Activated CD8-positive, alpha-beta memory T cell treated with anti-CD3 and anti-CD28 coated beads for 4 hours (primary cell): Measurements from ENCODE around the gene CRKL.

Source experiments
- DNase-seq, 2 donors: peaks; one replicate each; pipeline ENCODE4 v3.0.0-alpha.2; 2020; ENCODE audit warnings: low read depth in 2 of 2

Gene CRKL

DNA sequence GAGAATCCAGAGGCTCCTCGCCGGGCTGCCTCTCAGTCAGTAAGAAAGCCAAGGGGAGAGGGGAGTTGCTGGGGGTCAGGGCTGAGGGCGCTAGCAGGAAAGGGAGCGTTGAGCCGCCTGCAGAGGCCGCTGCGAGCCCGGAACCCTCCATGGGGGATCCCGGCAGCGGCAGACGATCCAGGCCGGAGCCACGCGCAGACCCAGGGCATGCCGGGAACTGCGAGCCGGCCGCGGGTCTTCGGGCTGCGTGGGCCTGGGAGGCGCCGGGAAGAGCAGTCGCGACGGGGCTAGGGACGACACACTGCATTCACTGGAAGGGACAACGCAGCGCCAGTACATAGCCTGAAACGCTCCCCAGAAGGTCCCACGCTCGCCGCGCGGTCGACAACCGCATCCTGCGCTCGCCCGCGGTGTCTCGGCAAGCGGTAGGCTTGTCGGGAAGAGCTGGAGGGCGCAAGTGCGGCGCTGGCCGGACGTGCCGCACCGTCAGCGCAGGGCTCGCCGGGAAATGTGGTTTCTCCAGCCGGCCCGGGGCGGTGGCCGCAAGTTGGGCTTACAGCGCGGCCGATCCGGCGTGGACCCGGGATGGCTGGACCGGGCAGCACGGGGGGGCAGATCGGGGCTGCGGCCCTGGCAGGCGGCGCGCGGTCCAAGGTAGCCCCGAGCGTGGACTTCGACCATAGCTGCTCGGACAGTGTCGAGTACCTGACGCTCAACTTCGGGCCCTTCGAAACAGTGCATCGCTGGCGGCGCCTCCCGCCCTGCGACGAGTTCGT lies 64.8 kb downstream of the CRKL start, which contains the start of gene LZTR1:
LZTR1 (plus strand) TSS at position 511 of the 776 bp plus-strand sequence; CDS start at position 586, 75 bp downstream.
- DNase-seq, result peak; percentile 36 to 47

DNA sequence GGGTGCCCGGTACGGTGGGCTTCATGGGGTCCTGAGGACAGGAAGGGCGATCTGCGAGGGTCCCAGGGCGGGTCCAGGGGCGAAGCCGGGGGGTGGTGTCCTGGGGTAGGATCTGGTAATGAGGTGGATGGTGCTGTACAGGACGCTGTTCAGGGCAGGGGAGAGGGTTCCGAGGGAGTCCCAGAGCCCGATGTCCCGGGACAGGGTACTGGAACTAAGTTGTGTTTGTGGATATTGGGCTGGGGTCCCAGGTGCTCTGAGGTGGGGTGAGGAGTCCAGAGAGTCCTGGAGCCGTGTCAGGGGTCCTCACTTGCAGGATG lies 65.3 kb downstream of the CRKL start:
- DNase-seq, result no peak

DNA sequence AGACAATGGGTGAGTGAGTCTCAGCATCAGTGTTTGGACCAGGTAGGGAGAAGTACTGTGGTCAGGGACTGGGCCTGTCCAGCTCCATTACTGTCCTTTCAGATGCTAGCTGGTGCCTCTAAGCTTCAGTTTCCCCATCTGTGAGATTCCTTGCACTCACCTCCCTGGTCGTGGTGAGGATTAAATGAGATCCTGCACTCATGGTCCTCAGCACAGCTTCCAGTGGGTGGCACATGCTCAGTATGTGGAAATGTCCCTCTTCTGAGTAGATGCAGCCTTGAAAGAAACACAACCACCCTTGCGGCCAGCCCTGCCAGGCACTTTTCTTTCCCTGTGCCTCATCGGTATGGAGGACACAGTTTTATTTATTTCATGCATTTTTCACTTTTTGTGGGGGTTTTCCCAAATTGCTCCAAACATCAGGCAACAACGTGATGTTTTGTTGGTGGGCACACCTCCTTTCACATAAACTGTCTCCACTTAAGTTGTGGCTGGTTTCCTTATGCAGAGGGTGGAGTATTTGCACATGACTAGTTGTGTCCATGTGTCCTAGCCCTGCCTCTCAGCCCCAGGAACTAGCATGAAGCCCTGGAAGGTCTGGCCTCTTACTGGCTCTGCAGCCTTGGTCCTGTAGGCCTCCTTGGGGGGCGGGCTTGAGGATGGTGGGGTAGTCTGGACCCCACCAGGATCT lies 66.0 kb downstream of the CRKL start:
- DNase-seq, result no peak

DNA sequence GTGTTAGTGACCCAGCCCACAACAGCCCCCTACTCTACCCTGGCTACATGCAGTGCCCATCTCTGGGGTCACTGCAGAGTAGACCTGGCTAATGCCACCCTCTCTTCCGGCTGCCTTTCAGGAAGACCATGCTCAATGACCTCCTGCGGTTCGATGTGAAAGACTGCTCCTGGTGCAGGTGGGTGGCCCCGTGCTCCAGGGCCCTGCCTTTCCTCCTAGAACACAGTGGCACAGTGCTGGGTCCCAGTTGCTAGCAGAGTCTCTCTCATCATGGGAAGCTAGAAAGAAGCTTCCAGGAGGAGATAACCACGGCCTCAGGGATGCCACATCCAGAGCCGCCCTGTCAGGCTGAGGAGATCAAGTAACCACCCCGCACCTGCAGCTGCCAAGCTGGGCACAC lies 68.5 kb downstream of the CRKL start:
- DNase-seq, result no peak

DNA sequence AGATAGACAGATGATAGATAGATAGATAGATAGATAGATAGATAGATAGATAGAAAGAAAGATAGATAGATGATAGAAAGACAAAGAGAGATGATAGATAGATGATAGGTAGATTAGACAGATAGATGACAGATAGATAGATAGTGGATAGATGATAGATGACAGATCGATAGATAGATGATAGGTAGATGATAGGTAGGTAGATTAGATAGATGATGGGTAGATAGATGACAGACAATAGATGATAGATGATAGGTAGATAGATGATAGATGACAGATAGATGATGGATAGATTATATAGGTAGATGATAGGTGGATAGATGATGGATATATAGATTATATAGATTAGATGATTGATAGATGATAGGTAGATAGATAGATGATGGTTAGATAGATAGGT lies 69.2 kb downstream of the CRKL start:
- DNase-seq, result no peak

DNA sequence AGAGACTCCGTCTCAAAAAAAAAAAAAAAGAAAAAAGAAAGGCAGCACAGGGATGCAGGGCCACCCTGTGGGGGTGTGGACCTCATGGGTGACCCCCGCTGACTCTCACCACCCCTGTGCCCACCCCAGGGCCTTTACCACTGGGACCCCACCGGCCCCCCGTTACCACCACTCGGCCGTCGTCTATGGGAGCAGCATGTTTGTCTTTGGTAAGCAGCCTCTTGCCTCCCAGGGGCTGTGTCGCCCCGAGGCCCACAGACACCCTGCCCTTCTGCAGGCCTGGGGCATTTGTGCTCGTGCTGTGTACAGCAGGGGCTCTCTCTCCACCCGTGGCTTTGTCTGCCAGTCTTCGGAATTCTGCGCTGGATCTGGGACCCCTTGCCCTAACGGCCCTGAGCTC lies 70.2 kb downstream of the CRKL start:
- DNase-seq, result no peak

DNA sequence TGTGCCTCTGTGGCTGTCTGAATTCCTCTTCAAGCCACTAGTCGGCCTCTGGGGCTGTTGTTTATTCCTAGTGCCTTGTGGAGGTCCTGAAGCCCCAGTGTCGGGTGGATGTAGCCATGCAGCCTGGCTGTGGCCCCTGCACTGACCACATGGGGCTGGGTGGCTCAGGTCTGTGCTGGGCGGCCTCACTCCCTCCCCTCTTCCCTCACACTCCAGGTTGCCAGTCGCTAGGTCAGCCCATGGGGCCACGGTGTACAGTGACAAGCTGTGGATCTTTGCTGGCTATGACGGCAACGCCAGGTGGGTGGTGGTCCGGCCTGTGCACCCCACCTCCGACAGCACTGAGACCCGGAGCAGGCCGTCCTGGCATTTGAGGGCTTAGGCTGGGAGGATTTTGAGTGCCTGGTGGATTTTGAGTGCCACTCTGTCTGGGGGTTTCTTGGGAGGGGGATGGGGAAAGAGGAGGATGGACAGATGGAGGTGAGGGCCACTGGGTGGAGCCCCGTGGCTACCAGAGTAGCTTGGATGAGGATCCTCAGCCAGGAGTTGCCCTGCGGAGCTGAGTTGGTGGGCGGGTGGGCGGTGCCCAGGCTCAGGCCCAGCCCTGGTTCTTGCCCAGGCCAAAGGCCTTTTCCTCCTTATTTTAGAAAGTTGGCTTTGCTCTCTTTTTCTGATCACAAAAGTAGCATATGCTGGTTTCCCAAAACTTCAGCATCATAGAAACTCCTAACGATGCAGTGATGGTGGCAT lies 71.5 kb downstream of the CRKL start:
- no peak for DNase-seq

DNA sequence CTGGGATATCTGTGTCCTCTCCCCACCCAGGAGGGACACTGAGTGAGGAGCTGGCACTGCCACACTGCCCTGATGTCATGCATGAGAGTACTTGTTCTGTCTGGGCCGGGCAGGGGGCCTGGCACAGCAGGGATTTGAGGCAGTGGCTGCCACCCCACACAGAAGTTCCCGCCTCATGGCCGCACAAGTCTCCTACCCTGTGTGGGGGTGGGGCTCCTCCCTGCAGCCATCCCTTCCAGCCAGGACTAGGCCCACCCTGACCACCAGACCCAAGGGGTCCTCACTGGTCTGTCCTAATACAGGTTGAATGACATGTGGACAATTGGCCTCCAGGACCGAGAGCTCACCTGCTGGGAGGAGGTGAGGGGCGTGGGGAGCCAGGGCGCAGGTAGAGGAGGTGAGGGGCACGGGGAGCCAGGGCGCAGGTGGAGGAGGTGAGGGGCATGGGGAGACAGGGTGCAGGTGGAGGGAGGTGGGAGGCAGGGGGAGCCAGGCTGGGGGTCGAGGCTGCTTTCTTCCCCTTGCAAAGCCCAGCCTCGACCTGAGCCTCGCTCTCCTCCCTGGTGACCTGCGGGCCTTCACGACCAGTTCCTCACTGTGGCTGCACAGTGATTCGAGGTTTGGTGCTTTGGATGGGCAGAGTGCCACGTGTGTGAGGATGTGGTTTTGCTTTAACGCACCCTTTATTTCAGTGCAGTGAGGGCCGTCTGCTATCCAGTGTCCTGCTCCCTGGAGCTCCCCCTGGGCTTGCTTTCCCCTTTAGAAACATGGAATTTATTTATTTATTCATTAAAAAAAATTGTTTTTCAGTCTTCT lies 72.3 kb downstream of the CRKL start:
- DNase-seq, result no peak

DNA sequence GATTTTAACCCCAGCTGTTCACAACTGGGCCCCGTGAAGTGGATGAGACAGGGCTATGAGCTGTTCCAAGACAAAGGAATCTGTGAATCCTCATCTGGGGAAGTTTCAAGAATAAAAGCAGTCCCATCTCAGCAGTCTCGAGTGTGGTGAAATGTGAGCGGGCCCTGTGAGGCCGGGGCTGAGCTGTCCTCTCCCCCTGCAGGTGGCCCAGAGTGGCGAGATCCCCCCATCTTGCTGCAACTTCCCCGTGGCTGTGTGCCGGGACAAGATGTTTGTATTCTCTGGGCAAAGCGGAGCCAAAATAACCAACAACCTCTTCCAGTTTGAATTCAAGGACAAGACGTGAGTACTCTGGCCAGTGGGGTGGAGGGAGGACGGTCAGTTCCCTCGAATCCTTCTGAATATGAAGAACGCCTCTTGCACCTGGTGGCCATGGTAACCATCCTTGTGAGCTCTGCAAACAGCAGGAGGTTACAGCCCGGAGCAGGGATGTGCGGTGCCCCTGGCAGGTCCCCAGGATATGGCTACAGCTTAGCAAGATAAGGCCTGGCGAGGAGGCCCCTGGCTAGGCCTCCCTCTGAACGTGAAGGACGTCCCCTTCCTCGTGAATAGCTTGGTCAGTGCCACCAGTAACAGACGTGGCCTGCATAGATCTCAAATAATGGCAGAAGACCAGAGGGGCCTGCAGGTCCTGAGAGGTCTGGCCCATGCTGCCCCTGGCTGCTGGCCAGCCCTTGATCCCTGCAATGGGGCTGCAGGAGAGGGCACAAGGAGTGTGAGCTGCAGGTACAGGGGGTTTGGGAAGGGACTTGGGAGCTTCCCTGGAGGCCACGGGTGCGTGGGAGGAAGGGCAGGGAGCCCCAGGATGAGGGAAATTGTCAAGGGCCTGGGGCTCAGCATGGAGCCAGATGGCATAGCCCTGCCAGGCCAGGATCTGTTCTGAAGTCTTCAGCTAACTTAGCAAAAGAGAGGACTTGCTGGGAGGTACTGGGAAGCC lies 73.3 kb downstream of the CRKL start:
- DNase-seq, result no peak

DNA sequence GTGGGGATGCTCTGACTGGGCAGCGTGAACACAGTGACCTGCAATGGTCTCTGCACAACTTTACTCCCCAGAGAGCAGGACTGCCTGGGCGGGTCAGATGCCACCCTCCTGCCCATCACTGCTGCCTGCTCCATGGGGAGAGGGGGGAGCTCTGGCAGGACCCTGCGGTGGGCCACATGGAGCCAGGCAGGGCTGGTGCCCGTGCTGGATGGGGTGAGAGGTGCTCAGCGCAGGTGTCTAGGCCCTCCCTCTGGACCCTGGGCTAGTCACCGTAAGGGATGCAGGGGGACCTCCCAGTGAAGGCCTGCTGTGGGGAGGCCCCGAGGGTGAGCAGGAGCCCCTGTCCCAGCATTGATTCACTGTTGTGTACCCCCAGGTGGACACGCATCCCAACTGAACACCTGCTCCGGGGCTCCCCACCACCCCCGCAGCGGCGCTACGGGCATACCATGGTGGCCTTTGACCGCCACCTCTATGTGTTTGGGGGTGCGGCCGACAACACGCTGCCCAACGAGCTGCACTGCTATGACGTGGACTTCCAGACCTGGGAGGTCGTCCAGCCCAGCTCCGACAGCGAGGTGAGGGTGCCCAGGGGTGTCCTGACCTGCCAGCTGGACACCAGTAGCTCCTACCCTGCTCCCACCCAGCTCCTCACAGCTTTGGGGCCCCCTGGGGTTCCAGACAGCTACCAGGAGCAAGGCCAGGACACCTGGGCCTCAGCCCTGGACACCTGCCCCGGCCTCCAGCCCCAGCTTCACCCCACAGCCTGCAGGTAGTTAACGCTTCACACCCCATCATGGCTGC lies 74.2 kb downstream of the CRKL start:
- DNase-seq, result no peak

DNA sequence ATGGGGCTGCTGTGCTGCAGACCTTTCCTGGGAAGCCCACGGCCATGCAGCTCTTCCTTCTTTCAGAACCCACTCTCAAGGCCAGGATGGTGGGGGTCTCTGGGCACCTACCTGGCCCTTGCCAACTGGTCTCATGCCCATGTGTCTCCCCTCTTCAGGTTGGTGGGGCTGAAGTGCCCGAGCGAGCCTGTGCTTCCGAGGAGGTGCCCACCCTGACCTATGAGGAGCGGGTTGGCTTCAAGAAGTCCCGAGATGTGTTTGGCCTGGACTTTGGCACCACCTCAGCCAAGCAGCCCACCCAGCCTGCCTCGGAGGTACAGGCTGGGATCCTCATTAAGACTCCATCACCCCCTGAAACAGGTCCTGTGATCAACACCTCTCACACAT lies 74.8 kb downstream of the CRKL start:
- DNase-seq, result no peak

DNA sequence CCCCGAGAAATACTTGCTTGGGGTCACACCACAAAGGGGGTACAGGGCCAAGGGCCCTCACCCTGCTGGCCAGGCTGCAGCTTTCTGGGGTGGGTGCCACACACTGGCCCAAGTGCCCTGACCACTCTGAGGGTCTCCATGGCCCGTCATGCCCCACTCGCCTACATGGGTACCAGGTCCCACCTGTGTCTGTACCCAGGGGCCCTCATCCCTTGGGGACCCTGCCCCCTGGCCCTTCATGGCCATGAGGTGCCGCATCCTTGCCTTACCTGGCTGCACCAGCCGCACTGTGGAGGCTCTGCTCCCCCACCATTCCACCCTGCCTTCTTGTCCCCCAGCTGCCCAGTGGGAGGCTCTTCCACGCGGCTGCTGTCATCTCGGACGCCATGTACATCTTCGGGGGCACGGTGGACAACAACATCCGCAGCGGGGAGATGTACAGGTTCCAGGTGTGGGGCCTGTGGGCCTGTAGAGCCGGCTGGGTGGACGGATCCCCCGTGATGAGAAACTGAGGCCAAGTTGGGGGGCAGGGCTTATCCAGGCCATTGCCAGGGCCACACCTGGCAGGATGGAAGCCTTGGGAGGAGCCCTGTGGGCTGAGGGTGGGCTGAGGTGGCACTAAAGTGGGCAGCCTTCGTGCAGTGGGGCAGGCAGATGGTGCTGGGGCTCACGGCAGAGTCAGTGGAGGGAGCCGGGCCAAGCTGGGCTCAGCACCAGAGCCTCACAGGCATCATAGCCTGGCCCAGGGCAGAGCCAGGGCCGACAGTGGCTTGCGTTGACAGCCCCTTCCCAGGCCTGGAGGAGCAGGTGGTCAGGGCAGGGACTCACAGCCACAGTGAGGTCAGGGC lies 75.5 kb downstream of the CRKL start:
- no peak for DNase-seq

DNA sequence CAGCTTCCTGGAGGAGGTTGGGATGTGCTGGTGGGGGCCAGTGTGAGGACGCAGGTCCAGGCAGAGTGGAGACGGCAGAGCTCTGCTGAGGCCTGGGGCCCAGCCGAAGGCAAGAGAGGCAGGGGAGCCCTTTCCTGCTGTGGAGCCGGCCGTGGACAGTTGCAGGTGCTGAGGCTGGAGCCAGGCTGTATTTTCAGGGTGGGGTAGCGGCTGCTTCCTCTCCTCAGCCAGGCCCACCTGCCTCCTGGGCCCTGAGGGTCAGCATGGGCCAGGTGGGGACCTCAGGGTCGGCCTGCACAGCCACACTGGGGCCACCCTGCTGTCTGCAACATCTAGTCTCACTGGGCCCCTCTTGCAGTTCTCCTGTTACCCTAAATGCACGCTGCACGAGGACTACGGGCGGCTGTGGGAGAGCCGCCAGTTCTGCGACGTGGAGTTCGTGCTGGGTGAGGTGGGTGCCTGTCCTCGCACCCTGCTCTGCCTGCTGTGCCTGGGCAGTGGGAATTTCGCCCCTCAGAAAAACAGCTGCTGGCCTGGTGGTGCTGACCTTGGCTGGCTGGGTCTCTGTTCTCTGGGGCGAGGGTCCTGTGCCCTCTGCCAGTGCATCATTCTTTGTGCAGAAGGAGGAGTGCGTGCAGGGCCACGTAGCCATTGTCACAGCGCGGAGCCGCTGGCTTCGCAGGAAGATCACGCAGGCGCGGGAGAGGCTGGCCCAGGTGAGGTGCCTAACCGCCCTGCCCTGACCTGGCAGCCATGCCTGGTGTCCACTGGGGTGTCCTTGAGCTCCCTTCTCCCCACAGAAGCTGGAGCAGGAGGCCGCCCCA lies 76.3 kb downstream of the CRKL start:
- DNase-seq, result no peak

DNA sequence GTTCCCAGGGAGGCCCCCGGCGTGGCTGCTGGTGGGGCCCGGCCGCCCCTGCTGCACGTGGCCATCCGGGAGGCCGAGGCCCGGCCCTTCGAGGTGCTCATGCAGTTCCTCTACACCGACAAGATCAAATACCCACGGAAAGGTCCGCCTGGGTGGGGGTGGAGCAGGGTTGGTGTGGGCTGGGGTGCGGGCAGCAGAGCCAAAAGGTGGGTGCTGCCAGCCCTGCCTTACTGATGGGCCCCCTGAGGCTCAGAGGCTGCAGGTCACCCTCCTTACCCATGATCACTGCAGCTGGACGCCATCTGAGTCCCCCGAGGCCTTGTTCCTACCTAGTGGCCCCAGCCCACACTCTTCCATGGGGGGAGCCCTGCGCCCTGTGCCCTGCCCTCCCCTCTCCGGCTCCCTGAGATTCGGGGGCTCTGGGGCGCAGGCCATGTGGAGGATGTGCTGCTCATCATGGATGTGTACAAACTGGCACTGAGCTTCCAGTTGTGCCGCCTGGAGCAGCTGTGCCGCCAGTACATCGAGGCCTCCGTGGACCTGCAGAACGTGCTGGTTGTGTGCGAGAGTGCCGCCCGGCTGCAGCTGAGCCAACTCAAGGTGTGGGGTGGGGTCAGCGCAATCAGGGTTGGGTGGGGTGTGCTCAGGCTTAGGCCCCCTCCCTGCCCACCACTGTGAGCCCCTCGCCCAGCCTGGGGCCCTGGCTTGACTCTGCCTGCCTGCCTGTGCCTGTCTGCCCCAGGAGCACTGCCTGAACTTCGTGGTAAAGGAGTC lies 77.1 kb downstream of the CRKL start:
- no peak for DNase-seq

DNA sequence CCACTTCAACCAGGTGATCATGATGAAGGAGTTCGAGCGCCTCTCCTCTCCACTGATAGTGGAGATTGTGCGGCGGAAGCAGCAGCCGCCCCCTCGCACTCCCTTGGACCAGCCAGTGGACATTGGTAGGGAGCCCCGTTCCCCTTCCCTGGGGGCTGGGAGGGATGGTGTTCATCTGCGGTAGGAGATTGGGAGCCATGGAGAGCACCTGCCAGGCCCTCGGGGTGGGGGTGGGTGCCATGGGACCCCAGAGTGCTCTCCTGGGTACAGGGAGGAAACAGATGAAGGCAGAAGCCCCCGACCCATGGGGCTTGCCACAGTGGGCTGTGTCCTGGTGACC lies 77.7 kb downstream of the CRKL start:
- DNase-seq, result no peak

DNA sequence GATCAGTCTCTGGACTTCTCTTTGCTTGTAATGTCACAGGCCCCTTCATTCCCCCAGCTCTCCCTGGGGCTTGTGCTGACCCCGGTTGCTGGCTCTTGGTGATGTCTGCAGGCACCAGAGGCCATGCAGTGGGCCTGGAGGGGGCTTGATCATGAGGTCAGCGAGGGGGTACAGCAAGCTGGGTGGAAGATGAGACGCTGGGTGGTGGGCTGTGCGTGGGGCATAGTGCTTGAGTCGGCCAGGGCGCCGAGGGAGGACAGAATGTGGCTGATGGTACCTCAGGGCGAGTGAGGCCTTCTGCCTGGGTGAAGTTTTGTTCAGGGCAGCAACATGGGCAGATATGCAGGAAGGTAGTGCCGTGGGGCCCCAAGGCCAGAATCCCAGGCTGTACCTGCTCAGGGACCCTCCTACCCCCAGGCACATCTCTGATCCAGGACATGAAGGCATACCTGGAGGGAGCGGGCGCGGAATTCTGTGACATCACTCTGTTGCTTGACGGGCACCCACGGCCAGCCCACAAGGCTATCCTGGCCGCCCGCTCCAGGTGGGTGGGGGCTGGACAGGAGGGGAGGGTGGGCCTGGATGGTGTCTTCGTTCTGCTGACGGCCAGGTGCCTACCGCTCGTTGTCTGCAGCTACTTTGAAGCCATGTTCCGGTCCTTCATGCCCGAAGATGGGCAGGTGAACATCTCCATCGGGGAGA lies 78.3 kb downstream of the CRKL start:
- no peak for DNase-seq

DNA sequence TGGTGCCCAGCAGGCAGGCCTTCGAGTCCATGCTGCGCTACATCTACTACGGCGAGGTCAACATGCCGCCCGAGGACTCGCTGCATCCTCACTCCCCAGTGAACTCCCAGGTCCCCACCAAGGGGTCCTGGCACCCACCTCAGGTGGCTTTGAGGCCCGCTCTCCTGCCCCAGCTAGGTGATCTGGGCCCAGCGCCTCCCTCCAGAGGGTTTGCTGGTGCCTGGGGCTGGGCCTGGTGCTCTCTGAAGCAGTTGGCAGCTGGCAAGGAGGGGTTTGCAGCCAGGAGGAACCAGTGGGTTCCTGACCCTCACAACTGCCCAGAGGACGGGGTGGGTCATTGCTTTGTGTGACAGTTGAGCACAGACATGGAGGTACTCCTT lies 78.8 kb downstream of the CRKL start:
- DNase-seq, result no peak
